Ishikawa (cell line): ENCODE measurements around the gene NGFR.

Experiments
- CEBPB ChIP-seq: IDR thresholded peaks from 2 replicates; pipeline ENCODE4 v1.6.1; 2012
- CREB1 ChIP-seq: IDR thresholded peaks from 2 replicates; pipeline ENCODE4 v1.6.1; 2012; ENCODE audit warnings: low read depth
- EGR1 ChIP-seq: IDR thresholded peaks from 2 replicates; pipeline ENCODE4 v1.6.1; 2012
- EP300 ChIP-seq: IDR thresholded peaks from 2 replicates; pipeline ENCODE4 v1.6.1; 2012; ENCODE audit warnings: borderline replicate concordance
- FOXM1 ChIP-seq: IDR thresholded peaks from 2 replicates; pipeline ENCODE4 v1.6.1; 2012; ENCODE audit warnings: low read depth, borderline replicate concordance
- NFIC ChIP-seq: IDR thresholded peaks from 2 replicates; pipeline ENCODE4 v1.6.1; 2012
- RAD21 ChIP-seq: IDR thresholded peaks from 2 replicates; pipeline ENCODE4 v1.6.1; 2012; ENCODE audit warnings: low read depth
- TAF1 ChIP-seq: IDR thresholded peaks from 2 replicates; pipeline ENCODE4 v1.6.1; 2012; ENCODE audit warnings: low read depth, mild to moderate bottlenecking
- TCF12 ChIP-seq: IDR thresholded peaks from 2 replicates; pipeline ENCODE4 v1.6.1; 2012; ENCODE audit warnings: low read depth
- TEAD4 ChIP-seq: IDR thresholded peaks from 2 replicates; pipeline ENCODE4 v1.6.1; 2012
- YY1 ChIP-seq: IDR thresholded peaks from 2 replicates; pipeline ENCODE4 v1.6.1; 2012; ENCODE audit warnings: low read depth
- ZBTB7A ChIP-seq: IDR thresholded peaks from 2 replicates; pipeline ENCODE4 v1.6.1; 2012; ENCODE audit warnings: low read depth
- TF ChIP-seq, protein P1 (sequence below): IDR thresholded peaks from 2 replicates; pipeline ENCODE4 v1.6.1; 2012
- TF ChIP-seq, protein P2 (sequence below): IDR thresholded peaks from 2 replicates; pipeline ENCODE4 v1.6.1; 2012; ENCODE audit warnings: low read depth, mild to moderate bottlenecking
- TF ChIP-seq, protein P3 (sequence below): IDR thresholded peaks from 2 replicates; pipeline ENCODE4 v1.6.1; 2012

NGFR gene

DNA sequence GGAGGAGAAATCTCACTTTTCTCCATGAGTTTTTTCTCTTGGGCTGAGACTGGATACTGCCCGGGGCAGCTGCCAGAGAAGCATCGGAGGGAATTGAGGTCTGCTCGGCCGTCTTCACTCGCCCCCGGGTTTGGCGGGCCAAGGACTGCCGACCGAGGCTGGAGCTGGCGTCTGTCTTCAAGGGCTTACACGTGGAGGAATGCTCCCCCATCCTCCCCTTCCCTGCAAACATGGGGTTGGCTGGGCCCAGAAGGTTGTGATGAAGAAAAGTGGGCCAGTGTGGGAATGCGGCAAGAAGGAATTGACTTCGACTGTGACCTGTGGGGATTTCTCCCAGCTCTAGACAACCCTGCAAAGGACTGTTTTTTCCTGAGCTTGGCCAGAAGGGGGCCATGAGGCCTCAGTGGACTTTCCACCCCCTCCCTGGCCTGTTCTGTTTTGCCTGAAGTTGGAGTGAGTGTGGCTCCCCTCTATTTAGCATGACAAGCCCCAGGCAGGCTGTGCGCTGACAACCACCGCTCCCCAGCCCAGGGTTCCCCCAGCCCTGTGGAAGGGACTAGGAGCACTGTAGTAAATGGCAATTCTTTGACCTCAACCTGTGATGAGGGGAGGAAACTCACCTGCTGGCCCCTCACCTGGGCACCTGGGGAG lies 19.1 kb downstream of the NGFR start:
- no peak for TF ChIP-seq ZBTB7A
- TF ChIP-seq, protein P1, sequence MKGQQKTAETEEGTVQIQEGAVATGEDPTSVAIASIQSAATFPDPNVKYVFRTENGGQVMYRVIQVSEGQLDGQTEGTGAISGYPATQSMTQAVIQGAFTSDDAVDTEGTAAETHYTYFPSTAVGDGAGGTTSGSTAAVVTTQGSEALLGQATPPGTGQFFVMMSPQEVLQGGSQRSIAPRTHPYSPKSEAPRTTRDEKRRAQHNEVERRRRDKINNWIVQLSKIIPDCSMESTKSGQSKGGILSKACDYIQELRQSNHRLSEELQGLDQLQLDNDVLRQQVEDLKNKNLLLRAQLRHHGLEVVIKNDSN = no peak
- no peak for TF ChIP-seq CEBPB
- no peak for TF ChIP-seq EGR1
- no peak for TF ChIP-seq EP300
- TF ChIP-seq CREB1 = no peak
- TF ChIP-seq, protein P2, sequence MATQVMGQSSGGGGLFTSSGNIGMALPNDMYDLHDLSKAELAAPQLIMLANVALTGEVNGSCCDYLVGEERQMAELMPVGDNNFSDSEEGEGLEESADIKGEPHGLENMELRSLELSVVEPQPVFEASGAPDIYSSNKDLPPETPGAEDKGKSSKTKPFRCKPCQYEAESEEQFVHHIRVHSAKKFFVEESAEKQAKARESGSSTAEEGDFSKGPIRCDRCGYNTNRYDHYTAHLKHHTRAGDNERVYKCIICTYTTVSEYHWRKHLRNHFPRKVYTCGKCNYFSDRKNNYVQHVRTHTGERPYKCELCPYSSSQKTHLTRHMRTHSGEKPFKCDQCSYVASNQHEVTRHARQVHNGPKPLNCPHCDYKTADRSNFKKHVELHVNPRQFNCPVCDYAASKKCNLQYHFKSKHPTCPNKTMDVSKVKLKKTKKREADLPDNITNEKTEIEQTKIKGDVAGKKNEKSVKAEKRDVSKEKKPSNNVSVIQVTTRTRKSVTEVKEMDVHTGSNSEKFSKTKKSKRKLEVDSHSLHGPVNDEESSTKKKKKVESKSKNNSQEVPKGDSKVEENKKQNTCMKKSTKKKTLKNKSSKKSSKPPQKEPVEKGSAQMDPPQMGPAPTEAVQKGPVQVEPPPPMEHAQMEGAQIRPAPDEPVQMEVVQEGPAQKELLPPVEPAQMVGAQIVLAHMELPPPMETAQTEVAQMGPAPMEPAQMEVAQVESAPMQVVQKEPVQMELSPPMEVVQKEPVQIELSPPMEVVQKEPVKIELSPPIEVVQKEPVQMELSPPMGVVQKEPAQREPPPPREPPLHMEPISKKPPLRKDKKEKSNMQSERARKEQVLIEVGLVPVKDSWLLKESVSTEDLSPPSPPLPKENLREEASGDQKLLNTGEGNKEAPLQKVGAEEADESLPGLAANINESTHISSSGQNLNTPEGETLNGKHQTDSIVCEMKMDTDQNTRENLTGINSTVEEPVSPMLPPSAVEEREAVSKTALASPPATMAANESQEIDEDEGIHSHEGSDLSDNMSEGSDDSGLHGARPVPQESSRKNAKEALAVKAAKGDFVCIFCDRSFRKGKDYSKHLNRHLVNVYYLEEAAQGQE = no peak
- TF ChIP-seq TEAD4 = no peak
- no peak for TF ChIP-seq TAF1
- TF ChIP-seq TCF12 = no peak
- TF ChIP-seq, protein P3, sequence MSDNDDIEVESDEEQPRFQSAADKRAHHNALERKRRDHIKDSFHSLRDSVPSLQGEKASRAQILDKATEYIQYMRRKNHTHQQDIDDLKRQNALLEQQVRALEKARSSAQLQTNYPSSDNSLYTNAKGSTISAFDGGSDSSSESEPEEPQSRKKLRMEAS = no peak
- no peak for TF ChIP-seq NFIC
- TF ChIP-seq RAD21 = no peak
- TF ChIP-seq FOXM1 = no peak
- TF ChIP-seq YY1 = no peak

DNA sequence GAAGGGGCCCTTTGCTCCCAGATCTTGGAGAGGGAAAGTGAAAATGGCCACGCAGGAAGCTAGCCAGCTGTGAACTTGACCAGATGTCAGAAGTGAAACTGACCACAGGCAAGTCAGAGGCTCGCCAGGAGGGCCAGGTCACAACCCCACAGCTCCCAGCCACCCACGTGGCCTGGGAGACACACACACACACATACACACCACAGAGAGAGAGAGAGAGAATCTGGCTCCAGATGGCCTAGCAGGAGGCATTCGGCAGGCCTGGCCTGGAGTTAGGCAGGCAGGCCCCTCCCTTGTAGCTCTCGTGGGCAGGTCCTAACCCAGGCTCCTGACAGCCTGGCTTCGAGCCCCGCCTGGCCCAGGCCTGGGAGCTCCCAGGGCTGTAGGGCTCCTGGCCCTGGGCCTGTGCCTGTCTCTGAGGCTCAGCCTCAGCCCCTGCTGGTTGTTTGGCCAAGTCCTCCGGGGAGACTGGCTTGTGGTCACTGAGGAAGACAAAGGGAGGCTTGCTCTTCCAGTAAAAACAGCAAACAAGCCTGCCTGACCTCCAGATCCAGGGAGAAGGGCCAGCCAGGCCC lies 20.2 kb downstream of the NGFR start:
- TF ChIP-seq, protein P1 = peak; percentile 83
- peak; percentile 48; the same call in 1 of the 2 replicates for TF ChIP-seq YY1
- TF ChIP-seq RAD21 = 0 out of 2 replicates have a peak, but pooled peaks have one; percentile 0
- TF ChIP-seq, protein P3 = peak; percentile 86
- peak; percentile 41; the same call in 1 of the 2 replicates for TF ChIP-seq NFIC
- TF ChIP-seq FOXM1 = no peak

DNA sequence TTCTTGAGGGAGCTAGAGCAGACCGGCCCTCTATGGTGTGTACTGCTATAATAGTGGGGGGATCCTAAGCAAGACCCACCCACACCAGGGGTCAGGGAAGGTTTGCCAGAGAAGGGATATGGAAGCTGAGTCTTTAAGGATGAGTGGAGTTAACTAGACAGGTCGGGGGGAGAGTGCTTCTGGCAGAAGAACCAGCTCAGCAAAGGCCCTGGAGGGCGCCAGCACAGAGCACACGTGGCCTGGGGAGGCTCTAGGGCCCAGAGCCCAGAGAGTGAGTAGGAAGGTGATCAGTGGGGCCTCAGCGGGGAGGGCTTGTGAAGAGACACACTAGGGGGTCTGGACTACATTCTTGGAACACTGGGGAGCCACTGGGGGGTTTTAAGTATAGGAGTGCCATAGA lies 21.1 kb downstream of the NGFR start:
- TF ChIP-seq EP300 (no peak), CREB1 (no peak), YY1 (no peak), FOXM1 (no peak), ZBTB7A (no peak), TAF1 (no peak), RAD21 (no peak), NFIC (no peak), TEAD4 (no peak), CEBPB (no peak), EGR1 (no peak), TCF12 (no peak)
- TF ChIP-seq, protein P3 = no peak
- TF ChIP-seq, protein P2 = no peak
- TF ChIP-seq, protein P1 = no peak

DNA sequence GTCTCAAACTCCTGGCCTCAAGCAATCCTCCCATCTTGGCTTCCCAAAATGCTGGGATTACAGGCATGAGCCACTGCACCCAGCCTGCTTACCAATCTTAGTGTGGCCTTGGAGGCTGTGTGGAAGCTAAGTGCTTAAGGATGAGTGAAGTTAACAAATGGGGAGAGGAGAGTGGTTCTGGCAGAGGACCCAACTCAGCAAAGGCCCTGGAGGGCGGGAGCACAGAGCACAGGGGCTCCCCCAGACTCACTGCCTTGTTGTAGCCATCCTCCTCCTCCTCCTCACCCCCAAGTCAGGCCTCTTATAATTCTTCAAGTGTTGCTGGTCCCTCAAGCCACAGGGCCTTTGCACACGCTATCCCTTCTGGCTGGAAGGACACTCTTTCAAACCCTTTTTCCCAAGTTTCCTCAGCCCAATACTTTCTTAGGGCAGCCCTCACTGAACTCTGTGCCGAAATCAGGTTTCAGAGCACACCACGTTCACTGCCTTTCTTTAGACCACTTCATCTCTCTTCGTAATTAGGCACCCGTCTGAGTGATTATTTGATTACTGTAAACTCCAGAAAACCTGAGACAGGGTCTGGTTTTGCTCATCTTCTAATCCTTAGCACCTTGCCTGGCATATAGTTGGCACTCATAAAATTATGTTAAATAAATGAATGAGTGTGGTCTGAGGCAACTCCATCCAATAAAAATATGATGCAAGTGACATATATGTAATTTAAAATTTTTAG lies 23.4 kb downstream of the NGFR start:
- no peak for TF ChIP-seq CREB1
- no peak for TF ChIP-seq YY1
- no peak for TF ChIP-seq ZBTB7A
- no peak for TF ChIP-seq NFIC
- TF ChIP-seq, protein P3 = no peak
- no peak for TF ChIP-seq RAD21
- no peak for TF ChIP-seq TCF12
- TF ChIP-seq FOXM1 = no peak
- TF ChIP-seq TAF1 = no peak
- TF ChIP-seq EGR1 = no peak
- TF ChIP-seq EP300 = no peak
